Mesenteric fat pad (tissue), 1 donor: ENCODE measurements around the gene TBC1D3B. TPM values are rescaled to one million over a fixed set of nuclear protein-coding genes. Genes with fewer than 3 reads are reported as not detected.
"Not testable (repeated sequence)": the region's sequence is repeated elsewhere in the genome, so short reads cannot be mapped to it uniquely, and the experiment has no call there.

Experiments used
- DNase-seq: peaks from one replicate; pipeline ENCODE4 v3.0.0-alpha.2; 2020; ENCODE audit warnings: low spot score
- total RNA-seq: library from RNA; stranded (reverse); fragmentation: NEBNext Ultra II Directional; extraction: Animal tissue kit (Norgen Biotek cat#: 25700); gene quantifications from one replicate; pipeline ENCODE4 v1.2.1, GENCODE V29; 2021
- donor health status: DM: yes; HTN: yes; CAD: no.

The TBC1D3B gene
- total RNA-seq, 1 donor from 2014 or later, result 3.3 TPM

DNA sequence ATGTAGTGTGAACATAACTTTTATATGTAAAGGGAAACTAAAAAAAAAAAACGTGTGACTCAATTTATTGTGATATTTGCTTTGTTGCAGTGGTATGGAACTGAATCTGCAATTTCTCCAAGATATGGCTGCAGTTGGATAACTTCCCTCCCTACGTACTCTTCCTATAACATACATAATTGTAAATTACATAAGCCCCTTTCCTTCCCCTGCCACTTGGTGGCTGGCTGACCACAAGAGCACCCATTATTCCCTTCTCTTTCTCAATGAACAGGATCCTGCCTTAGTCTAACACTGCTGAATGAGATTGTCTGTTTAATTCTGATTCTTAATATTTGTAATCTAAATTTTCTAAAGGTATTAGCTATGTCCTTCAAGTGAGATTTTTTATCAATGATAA is 45.0 kb downstream of the TBC1D3B start:
- DNase-seq, result no peak

- DNase-seq, result no peak
Observed at GRCh38 chr17:36130346-36130745, 46.1 kb downstream of the TBC1D3B start.

DNA sequence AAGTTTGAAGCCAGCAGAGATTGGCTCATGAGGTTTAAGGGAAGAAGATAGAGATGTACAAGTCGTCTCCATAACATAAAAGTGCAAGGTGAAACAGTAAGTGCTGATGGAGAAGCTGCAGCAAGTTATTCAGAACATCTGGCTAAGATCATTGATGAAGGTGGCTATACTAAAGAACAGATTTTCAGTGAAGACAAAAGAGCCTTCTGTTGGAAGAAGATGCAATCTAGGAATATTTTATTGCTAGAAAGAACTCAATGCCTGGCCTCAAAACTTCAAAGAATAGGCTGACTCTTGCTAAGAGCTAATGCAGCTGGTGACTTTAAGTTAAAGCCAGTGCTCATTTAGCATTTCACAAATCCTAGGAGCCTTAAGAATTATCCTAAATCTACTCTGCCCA is 46.8 kb downstream of the TBC1D3B start:
- DNase-seq, result no peak

DNA sequence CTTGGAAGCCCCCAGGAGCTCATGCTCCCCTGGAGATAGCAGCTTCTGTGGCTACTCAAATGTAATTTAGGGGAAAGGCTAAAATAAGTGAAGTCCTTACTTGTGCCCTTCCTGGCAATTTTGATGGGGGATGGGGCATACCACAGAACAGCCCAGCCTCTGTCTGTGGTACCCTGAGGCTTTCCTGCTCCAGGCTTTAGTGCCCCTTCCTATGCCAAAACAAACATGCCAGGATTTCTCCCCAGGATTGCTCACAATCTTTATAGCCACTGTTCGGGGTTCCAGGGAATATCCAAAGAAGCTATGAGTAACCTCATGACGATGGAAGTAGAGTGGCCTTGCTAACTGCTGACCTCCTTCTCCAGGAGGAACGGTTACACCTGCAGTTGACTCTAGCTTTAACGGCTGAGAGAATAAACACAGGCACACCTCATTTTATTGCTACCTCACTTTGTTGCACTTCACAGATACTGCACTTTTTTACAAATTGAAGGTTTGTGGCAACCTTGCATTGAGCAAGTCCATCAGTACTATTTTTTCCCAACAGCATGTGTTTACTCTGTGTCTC is 47.9 kb downstream of the TBC1D3B start:
- no peak for DNase-seq

GRCh38 chr17:36127911-36128310 is 48.5 kb downstream of the TBC1D3B start:
- no peak for DNase-seq

DNA sequence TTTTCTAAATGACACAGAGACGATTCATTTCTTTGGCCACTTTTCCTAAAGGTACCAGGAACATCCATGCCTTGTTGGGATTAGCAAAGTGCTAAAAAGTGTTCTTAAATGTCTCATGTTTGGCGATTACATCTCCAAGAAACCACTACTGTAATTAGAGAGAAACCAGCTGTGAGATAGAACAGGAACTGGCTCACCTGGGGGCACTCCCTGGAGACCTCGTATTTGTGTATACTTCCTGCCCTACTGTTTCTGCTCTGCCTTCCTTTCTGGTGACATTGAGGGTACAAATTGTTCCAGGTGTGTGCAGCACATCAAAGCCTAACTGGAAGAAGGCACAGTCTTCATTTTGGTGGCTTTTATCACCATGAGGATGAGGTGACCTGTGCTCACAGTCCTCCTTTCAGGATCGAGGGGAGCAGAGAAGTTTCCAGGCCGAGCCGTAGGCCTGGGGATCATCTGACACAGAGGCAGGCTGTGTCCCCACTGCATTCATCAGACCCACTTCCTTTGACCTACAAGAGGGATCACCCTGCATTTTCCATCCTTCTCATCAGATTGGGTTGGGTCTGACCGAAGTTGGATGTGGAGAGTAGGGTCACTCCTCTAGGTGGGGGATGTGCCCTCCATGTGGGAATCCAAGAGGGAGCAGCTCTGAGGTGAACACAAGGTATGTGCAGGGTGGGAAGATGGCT is 49.1 kb downstream of the TBC1D3B start:
- no peak for DNase-seq

- DNase-seq, result no peak
Observed at GRCh38 chr17:36124879-36125824, 51.3 kb downstream of the TBC1D3B start.

DNA sequence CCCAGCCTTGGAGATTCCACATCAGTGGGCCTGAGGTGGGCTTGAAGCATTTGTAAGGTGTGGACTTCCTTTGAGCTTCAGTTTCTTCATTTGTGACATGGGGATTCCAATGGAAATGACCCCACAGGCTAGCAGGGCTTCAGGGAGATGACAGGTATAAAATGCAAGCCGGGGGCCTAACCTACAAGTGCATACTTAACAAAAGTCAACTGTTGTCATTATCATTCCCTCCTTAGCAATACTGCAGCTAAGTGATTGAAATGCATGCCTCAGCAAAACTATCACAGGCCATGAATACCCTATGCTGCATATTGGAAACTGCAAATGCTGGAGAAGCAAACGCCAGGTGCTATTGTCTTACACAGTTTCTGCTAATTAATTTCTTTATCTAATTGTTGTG is 53.0 kb downstream of the TBC1D3B start:
- no peak for DNase-seq

- DNase-seq, result not testable (repeated sequence)
Observed at GRCh38 chr17:36121099-36121498, 55.3 kb downstream of the TBC1D3B start.

- DNase-seq, result no peak
Observed at GRCh38 chr17:36120221-36120620, 56.2 kb downstream of the TBC1D3B start.

- DNase-seq, result no peak
Observed at GRCh38 chr17:36118477-36119353, 57.7 kb downstream of the TBC1D3B start.

- no peak for DNase-seq
Observed at GRCh38 chr17:36117505-36118382, 58.7 kb downstream of the TBC1D3B start.

Other genes with a start within 250 kb of the TBC1D3B start
- not detected for gene RDM1, start 245.9 kb downstream of the TBC1D3B start, total RNA-seq
- gene LYZL6, start 232.9 kb downstream of the TBC1D3B start, total RNA-seq, result not detected
- not detected for gene CCL16, start 195.1 kb downstream of the TBC1D3B start, total RNA-seq
- gene CCL14, start 189.9 kb downstream of the TBC1D3B start, total RNA-seq, result 61.1 TPM
- not detected for gene CCL15, start 175.1 kb downstream of the TBC1D3B start, total RNA-seq
- gene CCL23, start 158.7 kb downstream of the TBC1D3B start, total RNA-seq, result 5.2 TPM
- gene CCL18, start 112.4 kb downstream of the TBC1D3B start, total RNA-seq, result 51.9 TPM
- 33.7 TPM for gene CCL3, start 86.5 kb downstream of the TBC1D3B start, total RNA-seq
- gene CCL4, start 72.8 kb downstream of the TBC1D3B start, total RNA-seq, result 25.3 TPM
- gene CCL3L1, start 20.1 kb upstream of the TBC1D3B start, total RNA-seq, result 1.2 TPM
- gene CCL4L2, start 34.4 kb upstream of the TBC1D3B start, total RNA-seq, result 1.2 TPM
- gene TBC1D3I, start 87.9 kb upstream of the TBC1D3B start, total RNA-seq, result 0.19 TPM
- not detected for gene TBC1D3G, start 147.2 kb upstream of the TBC1D3B start, total RNA-seq
- gene TBC1D3H, start 211.8 kb upstream of the TBC1D3B start, total RNA-seq, result not detected